CD4-positive, alpha-beta T cell treated with Interleukin-21 for 1 hour (primary cell): ENCODE measurements around the gene SOX2.

Experiments used
- DNase-seq: peaks from one replicate; pipeline ENCODE4 v3.0.0-alpha.2; 2020

The SOX2 gene

DNA sequence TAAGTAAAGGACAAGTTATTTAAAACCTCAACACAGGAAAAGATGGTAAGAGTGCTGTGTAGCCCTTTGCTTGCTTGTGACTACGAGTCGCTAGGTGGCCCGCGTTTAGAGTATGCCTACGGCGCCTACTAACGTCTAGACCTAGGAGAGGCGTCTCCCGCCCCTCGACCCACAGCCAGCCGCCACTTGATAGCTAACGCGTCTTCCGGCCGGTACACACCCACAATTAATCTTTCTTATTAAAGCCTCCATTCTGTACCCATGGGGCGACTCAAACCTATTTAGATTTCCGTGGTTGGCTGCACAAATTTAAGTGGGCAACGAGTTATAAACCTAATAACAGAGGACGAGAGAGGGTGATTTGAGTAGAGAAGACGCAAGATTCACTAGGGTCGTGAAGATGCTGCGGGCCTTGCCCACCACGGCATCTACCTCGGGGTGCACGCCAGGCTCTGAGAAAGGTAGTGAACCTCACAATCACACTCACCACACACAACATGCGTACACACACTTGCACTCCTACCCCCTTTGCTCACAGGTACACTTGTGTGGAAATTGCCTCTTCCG is 12.0 kb downstream of the SOX2 start:
- no peak for DNase-seq

DNA sequence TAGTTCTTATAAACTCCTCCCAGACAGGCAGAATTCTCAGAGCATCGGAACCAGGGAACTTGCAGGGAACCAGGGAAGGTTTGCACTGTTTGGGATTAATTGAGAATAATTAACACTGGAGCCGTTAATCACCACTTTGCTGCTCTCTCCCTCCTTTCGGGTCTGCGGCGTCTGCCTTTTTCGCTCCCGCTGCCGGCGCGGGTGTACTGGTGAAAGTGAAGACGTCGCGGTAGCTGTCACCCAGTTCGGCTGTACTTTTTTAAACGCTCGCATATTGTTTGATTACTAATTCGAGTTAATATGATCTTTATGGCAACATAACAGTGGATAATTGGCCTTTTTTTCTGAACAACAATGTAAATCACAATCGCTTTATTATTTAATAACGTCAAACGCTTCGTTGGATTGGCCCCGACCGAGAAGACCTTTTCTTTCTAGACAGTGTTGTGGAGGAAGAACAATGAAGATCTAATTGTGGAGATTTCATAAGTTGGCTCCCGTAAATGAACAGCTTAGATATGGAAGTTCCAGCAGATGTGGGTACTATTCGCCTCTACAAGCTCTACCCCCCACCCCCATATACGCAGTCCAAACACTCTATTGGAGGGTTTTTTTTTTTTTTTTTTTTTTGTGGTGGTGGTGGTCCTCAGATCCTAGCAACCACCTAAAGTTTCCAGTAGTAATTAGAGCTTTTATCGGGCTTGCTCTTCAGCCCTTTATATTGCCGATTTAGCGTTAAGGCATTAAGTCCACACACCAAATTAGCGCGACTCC is 12.7 kb downstream of the SOX2 start:
- DNase-seq: no peak

DNA sequence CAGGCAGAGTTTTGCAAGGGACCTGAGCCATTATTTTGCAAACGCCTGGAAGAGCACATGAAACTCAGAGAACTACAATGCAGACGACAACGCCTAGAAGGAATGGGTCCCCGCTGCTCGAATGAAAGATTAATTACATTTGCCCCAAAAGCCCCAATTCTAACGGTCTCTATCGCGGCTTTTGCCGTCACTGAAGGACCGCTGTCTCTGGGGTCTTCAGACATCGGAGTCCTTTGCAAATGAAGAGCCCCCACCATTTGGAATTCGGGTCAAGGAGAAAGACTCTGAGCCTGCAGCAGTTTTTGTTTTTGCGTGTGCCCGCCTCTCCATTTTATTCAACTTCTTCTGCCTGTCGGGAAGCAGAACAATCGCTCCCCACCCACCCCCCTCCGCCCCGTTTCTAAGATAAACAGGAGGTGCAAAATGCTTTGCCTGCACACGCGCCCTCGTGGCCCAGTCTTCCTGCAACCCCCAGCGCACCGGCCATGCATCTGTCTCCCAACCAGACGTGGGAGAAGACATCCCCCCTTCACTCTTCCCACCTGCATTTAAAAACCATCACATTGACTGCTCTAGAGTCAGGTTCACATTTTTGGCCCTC is 13.5 kb downstream of the SOX2 start:
- no peak for DNase-seq

DNA sequence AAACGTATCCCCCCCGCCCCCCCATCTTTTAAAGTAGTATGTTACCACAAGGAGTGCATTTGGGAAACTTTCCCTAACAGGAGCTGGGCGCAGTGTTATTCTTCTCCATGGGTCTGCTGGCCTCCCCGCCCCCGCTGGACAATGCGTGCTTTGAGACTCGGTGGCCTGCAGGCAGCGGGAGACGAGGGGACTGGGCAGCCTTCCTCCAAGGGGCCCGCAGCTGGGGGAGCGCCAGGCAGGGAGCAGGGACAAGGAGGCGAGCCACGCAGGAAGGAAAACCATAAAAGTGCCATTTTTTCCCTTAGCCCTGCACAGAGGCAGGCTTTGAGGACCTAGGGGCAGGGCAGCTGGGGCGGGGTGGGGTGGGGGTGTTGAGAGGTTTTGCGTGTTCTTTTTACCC is 14.1 kb downstream of the SOX2 start:
- DNase-seq: no peak

DNA sequence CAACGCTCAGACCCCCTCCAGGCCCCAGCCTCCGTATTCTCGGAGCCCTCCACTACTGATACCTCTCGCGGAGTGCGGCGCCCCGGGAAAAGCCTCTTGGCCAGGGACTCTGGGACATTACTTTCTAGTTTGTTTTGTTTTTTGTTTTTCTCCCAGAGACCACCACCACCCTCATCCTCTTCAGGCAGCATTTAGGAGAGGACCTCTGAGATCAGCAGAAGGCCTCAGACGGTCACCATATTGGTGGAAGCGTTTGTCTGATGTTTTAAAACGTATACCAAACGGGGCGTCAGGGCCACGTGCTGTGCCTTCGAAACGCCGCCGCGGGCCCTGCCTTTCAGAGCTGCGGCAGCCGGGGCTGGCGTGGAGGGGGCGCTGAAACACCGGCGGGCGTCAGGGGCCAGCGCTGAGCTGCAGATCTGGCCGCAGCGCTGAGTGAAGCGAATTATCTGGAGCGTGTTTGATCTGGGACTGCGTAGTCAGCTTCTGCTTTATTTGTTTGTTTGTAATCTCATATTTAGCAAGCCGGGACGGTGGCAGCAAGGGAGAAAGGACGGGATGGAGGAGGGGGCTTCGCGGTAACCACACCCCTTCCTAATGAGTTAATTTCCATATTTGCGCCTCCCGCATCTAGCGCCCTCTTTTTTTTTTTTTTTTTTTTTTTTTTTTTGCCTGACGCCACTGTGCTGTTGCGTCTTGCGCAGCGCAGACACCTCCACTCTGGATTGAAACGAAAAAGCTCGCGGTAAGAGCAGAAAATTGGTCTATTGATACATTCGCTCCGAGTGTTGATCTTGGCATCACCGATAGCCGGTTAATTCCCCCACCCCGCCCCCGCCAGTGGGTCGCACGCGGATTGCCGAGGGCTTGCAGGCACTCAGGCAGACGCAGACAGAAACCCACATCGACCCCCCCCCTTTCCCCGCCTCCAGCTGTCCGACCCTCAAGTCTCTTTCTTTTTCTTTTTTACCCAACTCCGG is 14.9 kb downstream of the SOX2 start:
- DNase-seq: no peak

DNA sequence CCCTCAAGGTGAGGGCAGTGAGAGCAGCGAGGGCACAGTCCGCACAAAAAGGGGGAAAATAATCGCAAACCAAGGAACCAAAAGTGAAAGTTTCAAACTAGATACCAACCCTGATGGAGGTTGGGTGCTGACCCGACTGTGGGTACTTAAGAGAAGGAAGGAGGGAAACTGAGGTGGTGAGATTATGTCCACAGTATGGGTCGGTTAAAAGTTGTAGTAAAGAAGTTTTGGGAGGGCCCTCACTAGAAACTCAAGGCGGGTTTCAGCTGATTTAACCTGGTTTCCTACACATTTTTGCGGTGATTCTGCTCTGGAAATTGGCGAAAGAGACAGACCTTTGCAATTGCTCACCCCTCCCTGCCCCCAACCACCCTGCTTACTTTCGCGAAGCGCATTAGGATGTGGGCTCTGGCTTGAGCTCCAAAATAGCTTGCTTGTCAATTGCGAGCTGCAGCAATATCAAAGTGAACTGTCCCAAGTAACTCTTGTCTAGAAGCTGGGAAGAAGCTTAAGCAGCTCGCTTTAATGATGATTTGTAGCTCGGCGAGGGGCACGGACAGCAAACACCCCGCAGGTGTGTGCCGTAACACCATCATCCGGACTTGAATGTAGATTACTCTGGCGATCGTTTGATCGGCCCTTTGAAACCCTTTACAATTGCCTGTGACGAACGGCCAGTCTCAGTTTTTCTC is 15.8 kb downstream of the SOX2 start:
- no peak for DNase-seq

DNA sequence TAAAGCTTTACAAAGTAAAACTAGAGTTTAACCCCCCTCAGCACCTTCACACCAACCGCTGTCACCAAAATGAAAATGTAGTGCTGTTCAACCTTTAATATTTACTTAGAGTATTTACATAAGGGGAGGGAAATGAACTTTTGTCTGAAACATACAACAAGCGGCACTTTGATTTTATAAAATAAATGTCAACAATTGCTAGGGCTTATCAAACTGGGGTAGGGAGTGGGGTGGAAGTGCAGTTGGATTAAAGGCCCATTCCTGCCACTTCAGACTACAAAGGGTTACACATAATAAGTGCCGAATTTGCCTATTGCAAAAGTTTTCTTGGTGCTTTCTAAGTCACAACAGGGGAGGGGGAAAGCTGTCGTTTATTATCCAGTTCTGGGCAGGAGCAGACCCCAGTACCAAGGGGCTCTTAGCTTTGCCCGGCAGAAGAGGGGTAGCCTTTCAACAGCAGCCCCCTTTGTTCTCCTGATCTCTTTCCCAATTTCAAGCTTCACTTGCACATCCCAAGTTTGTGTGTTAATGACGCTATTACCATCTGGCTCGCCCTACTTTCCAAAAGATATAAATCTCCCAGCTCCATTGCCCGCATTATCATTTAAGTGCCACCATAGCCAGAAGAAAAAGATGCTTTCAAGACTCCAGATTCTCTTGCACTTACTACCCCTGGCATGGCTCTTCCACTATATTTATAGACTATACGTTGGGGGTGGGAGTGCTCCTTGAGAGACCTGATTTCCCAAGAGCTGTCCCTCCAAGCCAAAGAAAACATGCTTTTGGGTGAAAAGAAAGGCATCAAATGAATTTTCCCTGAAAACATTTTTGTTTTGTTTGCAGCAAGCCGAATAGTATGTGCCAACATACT is 17.0 kb downstream of the SOX2 start:
- DNase-seq: no peak

DNA sequence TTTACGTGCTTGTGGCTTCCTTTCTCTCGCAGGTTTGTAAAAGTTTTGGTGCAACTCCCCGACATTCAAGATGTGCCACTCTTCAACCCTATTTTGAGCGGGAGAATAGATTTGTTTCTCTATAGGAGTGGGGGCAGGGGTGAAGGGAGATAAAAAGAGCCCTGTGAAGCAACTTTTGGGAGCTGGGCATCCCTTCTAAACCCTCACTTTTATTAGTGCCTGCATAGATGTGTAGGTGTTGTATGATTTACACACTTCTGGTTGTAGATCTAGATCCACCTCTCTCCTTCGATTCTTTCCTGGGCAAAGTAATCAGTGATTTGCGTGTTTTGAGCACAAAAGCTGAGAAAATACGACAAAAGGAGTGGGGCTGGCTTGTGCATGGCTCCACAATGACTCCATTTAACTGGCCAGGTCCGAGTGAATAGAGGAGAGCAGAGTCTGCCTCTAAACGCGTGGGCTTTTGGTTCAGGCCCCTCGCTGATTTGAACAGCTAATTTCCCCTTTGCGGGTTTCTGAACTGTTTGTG is 17.7 kb downstream of the SOX2 start:
- no peak for DNase-seq

DNA sequence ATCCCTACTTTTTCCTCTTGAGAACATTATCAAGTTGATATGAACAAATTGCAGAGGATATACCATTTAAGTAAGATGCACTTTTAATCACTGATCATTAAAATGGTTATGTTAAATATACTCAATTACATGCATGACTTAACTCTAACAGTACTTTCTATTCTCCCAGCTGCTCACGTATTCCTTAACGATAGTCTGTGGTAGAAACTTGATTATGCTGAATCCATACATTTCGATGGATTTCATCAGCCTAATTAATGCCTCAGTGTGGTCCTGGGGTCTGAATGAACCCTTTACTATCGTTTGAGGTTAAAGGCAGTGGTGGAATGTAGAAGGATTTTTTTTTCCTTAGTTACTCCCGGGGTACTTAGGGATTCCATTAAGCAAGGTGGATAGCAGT is 18.6 kb downstream of the SOX2 start:
- DNase-seq: no peak

DNA sequence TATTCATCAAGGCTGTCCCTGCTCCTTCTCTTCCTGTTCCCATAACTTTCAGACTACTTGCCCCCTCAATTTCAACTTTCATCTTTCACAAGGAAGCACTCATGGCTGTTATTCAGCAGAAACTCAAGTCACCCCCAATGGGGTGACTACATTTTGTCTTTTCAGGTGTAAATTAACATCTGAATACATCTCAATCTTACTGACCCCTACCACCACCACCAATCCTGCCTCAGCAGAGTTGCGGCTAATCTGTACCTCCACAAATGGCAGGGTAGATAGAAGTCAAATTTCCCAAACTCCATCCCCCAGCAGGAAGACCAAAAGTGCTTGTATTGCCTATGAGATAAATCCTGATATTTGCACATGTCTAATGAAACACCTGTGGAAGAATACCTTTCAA is 19.2 kb downstream of the SOX2 start:
- no peak for DNase-seq

DNA sequence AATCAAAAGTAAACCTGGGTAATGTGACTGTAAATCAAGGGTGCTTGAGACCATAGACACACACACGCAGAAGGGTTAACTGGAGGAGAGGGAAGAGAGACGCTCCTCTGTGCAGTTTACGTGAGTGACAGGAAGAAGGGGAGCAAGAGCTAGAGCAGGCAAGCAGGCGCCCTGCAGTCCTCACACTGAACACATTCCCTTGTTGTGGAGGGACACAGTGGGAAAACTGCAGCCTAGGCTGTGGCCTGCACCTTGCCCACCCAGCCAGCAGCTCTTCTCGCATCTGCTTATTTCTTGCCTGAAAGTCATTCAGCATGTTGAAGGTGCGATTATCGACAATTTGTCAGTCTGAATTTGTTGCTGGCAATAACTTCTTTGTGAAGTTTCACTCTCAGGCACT is 24.2 kb downstream of the SOX2 start:
- no peak for DNase-seq

DNA sequence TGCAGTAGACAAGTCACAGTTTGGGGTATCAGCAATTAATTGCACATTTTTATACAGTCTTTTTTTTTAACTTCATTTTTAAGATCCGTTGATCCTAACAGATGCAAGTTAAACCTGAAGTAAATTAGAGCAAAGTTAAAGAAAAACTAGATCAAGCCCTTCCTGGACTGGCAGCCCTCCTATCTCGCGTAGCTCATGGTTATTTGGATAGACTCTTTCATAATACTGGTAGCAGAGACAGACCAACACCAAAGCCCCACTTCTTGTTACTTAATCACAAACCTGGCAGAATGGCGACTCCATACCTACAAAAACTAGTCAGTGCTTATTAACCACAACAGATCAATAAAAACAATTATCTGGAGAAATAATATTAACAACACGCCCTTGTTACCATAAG is 26.8 kb downstream of the SOX2 start:
- DNase-seq: no peak

DNA sequence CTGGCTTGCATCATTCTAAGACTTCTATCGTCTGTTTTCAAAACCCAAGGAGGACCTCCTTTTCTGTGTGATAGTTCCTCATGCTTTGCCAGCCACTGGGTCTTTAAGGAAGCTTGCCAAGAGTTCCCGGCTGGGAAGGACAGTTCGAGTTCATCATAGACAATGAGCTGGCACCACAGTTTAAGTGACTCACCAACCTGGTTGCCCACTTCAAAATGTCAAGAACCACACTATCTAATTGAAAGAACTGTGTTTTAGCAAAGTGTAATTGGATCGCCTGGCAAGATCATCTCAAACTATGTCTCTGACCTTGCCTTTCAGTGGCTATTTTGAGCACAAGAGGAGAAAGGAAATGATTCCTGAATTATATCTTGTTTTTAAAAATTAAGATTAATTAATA is 27.9 kb downstream of the SOX2 start:
- DNase-seq: no peak

DNA sequence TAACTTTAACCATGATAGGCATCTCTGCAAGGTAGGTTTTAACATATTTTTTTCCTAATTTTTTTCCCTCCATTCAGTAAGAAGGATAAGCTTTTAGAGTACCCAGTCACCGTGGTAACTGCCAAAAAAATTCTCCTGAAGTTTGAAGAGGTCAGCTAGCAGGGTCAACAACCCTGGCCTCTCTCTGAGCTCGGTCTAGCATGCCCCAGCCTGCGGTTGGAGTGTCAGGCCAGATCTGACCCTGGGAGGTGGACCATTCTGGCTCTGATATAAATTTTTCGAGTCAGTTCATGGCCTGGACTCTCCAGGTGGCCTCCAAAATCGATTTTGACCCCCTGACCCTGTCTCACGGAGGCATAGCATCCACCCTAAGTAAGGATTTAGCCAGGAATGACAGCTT is 29.7 kb downstream of the SOX2 start:
- no peak for DNase-seq

DNA sequence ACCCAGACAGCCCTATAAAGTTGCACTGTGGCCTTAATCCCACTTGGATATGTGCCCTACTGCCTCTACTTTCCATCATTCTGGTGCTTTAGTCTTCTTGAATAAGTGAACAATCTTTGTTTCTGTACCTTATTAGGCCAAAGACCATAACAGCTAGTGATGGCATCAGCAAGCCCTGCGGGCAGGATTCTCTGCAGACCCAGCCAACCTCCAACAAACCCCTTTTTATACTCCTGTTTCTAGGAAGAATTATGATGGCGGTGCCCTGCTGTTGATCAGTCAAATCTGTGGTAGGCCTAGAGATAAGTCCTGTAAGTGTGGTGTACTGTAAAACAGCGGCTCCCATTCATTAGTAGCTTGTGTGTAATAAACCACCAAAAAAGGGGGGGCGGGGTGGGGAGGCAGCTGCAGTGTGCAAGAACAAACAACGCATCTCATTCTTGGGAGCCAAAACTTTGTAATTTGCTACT is 40.5 kb downstream of the SOX2 start:
- no peak for DNase-seq

DNA sequence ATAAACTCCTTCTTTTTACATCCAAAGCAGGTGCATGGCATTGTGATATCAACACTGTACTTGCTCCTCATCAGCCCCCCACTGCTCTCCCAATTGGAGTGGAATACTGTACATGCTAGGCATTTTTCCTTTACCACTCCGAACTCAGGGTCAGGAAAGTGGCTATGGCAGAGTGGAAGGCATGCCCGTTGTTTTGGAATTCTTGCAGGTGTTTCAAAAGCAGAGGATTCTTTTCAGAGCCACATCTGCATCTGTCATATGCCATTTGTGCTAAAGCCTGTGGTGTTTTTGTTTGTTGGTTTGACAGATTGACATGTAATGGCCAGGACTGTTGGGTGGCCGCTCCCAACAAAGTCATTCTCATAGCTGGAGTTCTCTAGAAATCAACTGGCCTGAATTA is 41.7 kb downstream of the SOX2 start:
- no peak for DNase-seq

DNA sequence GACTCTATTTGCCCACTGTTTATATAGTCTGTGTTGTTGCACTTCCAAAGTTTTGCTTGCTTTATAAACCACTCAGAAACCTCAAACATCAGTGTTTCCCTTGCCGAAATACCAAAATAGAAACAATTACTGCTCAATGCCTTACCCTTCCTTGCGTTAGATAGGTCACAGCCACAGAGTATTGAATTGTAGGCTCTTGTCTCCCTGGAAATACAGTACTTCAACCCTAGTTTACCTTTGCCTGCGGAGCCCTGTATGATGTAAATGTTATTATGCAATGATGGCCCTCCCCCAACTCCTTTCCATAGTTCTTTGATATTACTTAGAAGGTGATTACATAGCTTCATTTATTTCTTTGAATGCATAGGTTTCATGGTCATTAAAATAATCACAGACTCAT is 44.2 kb downstream of the SOX2 start:
- no peak for DNase-seq

DNA sequence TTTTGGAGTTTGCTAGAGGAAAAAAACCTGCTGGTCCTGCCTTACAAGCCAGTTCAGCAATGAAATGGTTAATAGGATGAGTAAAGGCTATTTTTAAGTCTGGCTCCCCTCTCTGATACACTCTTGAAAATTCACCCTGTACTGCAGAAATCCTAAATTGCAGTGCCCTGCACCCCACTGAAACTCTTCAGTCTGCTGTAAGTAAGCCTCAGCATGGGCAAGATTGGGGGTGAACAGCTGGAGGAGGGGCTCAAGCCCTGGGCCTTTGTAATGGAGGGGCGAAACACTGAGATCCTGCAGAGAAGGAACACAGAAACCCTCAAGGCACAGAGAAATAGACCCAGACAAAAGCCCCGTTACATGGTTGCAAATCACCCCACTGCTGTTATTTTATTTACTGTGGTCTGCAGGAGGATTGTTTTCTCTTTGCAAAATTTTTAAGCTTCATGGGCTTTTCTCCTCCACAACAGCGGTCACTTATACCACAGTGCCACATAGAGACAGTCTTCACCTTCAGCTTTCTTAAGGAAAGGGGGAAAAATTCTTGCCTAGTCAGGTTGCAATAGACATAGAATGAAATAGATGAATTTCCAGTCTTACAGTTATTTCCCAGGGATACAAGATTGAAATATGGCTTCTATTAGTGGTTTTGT is 45.0 kb downstream of the SOX2 start:
- no peak for DNase-seq

DNA sequence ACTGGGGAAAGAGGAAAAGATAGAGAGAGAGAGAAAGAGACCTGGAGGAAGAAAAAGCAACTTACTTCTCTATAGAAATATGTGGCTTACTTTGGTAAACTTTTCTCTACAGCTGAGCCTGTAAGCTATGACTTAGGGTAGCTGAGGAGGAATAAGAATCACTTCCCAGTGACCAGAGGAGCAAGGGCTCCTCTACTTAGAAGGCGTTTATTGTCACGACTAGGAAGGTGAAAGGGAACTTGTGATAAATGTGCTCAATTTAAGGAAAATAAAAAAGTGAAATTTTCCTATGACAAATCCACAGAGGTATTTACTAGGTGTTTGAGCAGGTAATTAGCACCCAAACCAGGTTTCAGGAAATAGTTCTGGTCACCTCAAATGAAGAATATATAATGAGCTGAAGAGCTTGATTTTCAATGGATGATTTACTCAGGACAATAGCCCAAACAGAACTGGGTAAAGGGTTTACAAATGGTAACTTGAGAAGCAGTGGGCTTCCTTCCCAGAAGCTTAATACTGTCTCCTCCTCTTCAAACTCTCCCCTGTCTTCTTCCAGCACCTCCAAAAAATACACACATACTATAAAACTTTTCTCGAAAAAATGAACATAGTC is 46.1 kb downstream of the SOX2 start:
- no peak for DNase-seq

DNA sequence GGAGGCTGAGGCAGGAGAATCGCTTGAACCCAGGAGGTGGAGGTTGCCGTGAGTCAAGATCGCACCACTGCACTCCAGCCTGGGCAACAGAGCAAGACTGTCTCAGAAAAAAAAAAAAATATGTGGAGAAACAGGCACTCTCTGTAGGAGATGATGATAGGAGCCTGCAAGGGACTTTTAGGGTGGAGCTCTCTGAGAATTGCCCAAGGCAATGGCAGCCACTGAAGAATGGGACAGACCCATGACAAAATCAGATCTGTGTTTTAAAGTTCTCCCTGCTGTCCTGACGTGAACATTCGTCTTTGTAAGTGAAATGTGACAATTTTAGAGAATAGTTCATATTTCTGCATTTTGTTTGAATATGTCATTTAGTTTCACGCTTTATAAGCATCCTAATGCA is 50.2 kb downstream of the SOX2 start:
- DNase-seq: no peak
